HL-60 (cell line): ENCODE results near the gene MBD5.

ENCODE experiments used
- DNase-seq, 2 experiments: peaks; one replicate each; pipeline ENCODE4 v3.0.0-alpha.2; 2010 to 2020; ENCODE audit warnings: low read depth in 1 of 2, low spot score in 1 of 2
- H3K27ac ChIP-seq: fragments of 250-450 bp; sonication (Bioruptor Pico); replicated peaks from 2 replicates; pipeline ENCODE4 v1.5.1; 2020; ENCODE audit warnings: mild to moderate bottlenecking, moderate library complexity
- H3K27me3 ChIP-seq: fragments of 250-450 bp; sonication (Bioruptor Pico); 2 replicates; pipeline ENCODE4 v1.5.1; 2021; ENCODE audit warnings: mild to moderate bottlenecking, moderate library complexity; ENCODE audit not compliant: insufficient read depth, poor library complexity, severe bottlenecking
- H3K4me3 ChIP-seq: replicated peaks from 2 replicates; pipeline ENCODE4 v1.5.1; 2011; ENCODE audit warnings: mild to moderate bottlenecking, control low read depth, low read length; ENCODE audit not compliant: insufficient read depth
- CTCF ChIP-seq: IDR thresholded peaks from one replicate; pipeline ENCODE4 v1.5.1; 2011; ENCODE audit warnings: low read length, control low read depth, inconsistent platforms; ENCODE audit not compliant: insufficient read depth
- GABPA ChIP-seq: IDR thresholded peaks from 2 replicates; pipeline ENCODE4 v1.6.1; 2012; ENCODE audit warnings: low read depth
- POLR2AphosphoS5 ChIP-seq: IDR thresholded peaks from 2 replicates; pipeline ENCODE4 v1.6.1; 2012; ENCODE audit warnings: low read depth
- REST ChIP-seq: IDR thresholded peaks from 2 replicates; pipeline ENCODE4 v1.6.1; 2012; ENCODE audit warnings: low read depth; ENCODE audit not compliant: insufficient replicate concordance
- SPI1 ChIP-seq: IDR thresholded peaks from 2 replicates; pipeline ENCODE4 v1.6.1; 2012; ENCODE audit warnings: low read depth, mild to moderate bottlenecking, borderline replicate concordance

Gene MBD5

GRCh38 chr2:148071351-148071750 lies 50.5 kb downstream of the MBD5 start:
- Histone ChIP-seq H3K27me3 (no peaks in the 10 kb centered on the region), H3K27ac (no peak overlapping the region), H3K4me3 (no peak overlapping the region)
- TF ChIP-seq REST (no peak), SPI1 (no peak), CTCF (no peak), GABPA (no peak)
- no peak for DNase-seq

GRCh38 chr2:148096012-148096411 lies 75.1 kb downstream of the MBD5 start:
- TF ChIP-seq REST, result no peak
- TF ChIP-seq CTCF, result no peak
- no peak for TF ChIP-seq GABPA
- no peak for TF ChIP-seq SPI1
- no peak for TF ChIP-seq POLR2AphosphoS5
- no peak overlapping the region for H3K27ac ChIP-seq
- no peak for DNase-seq
- no peak overlapping the region for H3K4me3 ChIP-seq
- no peaks in the 10 kb centered on the region for H3K27me3 ChIP-seq

GRCh38 chr2:148102641-148103040 lies 81.8 kb downstream of the MBD5 start:
- Histone ChIP-seq H3K27me3 (no peaks in the 10 kb centered on the region), H3K27ac (no peak overlapping the region), H3K4me3 (no peak overlapping the region)
- DNase-seq, result no peak
- TF ChIP-seq GABPA (no peak), REST (no peak), SPI1 (no peak), POLR2AphosphoS5 (no peak), CTCF (no peak)
